Stimulated activated CD8-positive, alpha-beta memory T cell treated with anti-CD3 and anti-CD28 coated beads, Interleukin-12 subunit alpha, Interleukin-12 subunit beta, amount 100 ng/mL, for 24 hours (primary cell): ENCODE results near the gene MYL6.
A peak's percentile ranks its signal among the peaks of the same experiment; 100 is the strongest.
"Not testable (repeated sequence)": the region's sequence is repeated elsewhere in the genome, so short reads cannot be mapped to it uniquely, and the experiment has no call there.

Experiments
- DNase-seq: peaks from one replicate; pipeline ENCODE4 v3.0.0-alpha.2; 2020; ENCODE audit errors: extremely low read depth

MYL6 gene

DNA sequence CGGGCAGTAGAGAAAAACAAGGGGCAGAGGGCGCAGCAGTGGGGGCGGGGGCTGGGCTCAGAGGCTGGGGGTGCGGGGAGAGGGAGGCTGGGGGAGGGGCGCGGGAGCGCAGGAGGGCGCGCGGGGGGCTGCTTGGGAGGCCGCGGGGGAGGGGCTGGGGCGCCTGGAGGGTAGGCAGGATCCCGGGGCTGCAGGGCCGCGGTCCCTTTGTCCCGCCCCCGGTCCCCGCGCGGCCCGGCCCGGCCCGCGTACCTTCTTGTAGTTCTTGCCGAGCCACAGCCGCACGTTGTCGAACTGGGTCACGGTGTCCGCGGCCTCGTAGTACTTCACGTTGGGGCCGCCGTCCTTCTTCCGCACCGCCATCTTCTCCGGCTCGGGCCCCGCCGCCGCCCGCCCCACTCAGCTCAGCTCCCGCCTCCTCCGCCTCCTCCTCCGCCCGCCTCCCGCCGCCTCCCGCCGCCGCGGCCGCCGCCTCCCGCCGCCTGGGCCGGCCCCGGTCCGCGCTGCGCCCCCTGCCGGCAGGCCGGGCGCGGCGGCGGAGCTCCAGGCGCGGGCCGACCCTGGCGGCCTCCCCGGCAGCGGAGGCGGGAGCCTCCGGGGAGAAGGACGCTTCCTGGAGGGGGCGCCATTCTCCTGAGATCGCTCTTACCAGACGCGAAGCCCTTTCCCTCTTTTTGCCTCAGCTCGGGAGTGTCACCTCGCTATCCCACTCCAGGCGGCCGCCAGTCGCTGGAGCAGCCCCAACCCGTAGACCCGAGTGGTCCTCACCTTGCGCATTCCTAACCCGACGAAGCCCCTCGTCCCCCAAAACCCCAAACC lies 31.1 kb downstream of the MYL6 start, which contains the start of gene SMARCC2:
SMARCC2 (minus strand) TSS at position 385 of the 819 bp plus-strand sequence; CDS start at position 363, 22 bp downstream.
- peak; percentile 71 for DNase-seq

DNA sequence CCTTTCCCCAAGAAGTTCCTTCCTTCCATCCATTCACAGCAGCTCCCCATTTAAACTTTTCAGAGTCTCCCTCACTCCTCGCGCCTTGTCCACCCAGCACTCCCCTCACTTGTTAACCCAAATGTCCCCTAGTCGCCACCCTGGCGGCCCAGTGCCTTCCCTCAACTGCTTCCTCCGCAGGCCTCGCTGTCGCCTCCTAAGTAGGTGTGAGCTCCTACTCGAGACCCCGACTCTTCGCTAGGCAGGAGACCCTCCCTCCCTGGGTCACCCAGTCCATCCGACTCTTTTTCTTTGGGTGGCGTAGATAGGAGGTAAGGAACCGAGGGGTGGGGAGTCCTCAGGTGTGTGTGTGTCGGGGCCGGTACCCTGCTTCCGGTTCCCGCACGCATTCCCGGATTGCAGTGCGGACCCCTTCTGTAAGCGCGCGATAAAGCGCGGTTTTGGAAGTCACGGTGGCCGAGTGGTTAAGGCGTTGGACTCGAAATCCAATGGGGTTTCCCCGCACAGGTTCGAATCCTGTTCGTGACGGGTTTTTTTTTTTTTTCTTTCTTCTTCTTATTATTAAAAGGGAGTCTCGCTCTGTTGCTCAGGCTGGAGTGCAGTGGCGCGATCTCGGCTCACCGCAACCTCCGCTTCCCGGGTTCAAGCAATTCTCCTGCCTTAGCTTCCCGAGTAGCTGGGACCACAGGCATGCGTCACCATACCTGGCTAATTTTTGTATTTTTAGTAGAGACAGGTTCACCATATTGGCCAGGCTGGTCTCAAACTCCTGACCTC lies 31.9 kb downstream of the MYL6 start:
- DNase-seq = peak; percentile 55

DNA sequence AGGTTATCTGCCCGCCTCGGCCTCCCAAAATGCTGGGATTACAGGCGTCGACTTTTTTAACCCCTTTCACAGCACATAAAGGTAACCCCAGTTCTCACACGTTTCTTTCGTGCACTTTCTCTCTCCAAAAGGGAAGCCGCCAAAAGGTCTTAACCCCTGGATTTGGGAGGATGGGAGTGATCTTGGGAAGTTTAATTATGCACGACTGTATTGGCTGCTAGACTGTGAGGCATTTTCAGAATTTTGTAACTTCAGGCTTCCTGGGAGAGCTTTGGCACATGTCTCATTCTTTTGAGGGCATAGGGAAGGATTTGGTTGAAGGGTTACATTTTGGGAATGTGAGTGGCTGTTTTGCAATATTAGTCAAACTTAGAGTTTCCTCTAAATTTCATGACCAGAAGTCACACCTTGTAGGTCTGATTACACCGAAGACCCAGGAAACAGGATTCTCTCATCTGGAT lies 32.6 kb downstream of the MYL6 start:
- DNase-seq = no peak

DNA sequence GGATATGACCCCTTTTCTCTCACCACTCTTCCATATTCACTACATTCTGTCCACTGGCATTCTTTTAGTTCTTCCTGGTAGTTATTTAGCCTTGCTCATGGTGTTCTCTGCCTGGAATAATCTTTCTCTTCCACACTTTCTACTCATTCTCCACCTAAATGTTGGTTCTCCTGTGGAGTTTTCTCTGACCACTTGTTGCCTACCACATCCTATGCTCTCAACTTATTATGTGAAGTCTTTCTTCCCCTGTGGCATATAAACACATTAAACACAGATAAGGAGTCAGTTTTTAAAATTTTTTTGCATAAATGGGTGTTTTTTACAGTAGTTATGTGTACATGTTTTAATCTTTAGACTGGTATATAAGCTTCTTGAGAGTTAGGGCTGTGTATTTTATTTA lies 34.4 kb downstream of the MYL6 start:
- DNase-seq = no peak

DNA sequence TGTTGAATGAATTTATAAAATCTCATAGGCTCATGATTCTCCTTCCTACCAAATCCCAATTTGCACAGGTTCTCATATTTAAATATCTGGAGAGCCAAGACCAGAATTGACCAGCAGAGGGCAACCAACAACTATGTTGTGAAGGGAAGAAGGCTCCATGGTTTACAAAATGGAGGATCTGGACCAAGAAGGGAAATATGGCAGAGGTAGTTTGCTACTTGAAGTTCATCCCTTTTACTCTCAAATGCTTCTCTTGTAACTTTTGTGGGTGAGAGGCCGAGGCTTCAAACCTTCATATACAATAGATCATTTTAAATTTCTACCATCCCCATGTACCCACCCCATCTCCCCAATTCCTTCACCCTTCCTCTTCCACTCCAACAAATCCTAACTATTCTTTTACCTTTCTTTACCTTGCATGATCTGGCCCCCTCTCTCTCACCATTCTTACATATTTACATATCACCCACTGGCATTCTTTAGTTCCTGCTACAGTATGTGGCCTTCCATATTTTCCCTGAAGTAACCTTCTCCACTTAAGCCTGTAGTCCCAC lies 34.9 kb downstream of the MYL6 start:
- no peak for DNase-seq

DNA sequence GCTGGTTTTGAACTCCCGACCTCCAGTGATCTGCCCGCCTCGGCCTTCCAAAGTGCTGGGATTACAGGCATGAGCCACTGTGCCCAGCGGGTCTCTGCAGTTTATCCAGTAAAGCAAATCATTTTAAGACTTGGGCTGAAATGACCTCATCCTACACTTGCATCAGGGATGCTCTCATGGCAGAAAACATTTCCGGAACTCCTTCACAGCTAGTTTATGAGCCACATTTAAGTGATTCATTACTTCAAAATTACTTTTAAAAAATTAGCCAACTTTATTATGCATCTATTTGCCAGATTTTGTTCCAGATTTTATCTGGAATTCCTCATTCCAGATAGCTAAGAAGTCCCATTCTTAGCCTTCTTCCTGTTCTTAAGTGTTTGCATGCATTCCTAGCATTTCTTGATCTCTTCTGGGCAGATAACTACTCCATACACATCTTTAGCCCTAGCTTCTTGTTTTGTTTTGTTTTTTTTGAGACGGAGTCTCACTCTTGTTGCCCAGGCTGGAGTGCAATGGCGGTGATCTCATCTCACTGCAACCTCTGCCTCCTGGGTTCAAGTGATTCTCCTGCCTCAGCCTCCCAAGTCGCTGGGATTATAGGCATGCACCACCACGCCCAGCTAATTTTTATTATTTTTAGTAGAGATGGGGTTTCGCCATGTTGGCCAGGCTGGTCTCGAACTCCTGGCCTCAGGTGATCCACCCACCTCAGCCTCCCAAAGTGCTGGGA lies 38.8 kb downstream of the MYL6 start:
- not testable (repeated sequence) for DNase-seq

DNA sequence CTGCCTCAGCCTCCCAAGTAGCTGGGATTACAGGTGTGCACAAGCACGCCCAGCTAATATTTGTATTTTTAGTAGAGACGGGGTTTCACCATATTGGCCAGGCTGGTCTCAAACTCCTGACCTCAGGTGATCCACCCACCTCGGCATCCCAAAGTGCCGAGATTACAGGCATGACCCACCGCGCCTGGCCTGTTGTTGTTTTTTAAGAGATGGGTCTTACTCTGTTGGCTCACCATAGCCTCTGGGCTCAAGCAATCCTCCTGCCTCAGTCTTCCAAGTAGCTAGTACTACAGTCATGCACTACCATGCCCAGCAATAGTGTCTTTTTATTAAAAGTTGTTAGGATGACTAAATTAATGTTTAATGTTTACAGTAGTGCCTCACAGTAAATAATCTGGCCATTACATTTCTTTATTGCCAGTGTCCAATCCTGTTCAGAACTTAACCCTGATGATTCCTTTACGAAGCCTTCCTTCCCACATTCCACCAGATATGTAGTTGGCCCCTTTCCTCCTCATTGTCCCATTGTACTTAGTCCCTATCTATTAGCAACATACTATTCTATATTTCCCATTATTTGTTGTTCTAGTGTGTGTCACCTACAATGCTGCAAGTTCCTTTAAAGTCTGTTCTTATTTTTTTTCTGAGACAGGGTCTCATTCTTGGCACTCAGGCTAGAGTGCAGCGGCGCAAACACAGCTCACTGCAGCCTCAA lies 39.9 kb downstream of the MYL6 start:
- DNase-seq = no peak

DNA sequence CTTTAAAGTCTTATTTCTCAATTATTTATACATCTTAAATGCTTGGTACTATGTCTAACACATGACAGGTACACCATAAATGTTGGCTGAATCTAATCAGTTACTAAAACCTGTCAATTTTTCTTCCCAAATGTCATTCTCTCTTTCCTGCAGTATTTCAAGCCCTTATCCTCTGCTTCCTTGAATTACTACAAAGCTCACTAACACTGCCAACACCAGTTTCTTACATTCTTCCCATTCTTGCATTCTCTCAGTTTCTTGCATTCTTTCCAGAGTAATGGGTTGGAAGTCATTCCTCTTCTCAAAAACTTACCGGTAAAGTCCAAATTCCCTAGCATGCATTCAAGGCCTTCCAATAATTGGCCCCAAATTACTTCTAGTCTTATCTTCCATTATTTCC lies 40.7 kb downstream of the MYL6 start:
- DNase-seq = no peak

DNA sequence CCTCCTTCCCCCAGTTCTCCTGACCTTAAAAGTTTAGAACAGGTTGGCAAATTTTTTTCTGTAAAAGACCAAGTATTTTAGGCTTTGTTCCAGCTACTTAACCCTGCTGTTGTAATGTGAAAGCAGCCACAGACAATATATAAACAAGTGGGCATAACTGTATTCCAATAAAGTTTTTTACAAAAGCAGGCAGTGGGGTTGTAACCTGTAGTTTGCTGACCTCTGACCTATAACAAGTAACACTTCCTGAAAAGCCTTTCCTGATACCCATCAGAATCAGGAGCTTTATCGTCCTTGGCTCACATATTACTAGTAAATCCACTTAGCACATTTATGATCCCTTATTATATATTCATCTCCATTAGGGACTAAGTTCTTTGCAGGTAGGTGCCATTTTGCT lies 44.2 kb downstream of the MYL6 start:
- no peak for DNase-seq

DNA sequence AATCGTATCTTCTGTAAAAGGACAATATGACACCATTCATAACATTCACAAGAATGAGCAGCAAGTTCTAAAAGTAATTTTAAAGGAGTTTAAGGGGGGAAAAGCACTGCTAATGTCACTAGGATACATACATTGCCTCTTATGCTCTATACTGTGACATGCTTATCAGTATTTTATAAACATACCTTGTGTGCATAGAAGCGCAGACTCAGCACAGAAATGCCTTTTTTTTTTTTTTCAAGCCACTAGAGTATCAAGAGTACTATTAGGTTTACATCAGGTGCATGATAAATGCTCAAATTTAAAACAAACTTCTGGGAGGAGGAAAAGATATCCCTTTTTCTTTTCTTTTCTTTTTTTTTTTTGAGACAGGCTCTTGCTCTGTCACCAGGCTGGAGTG lies 44.7 kb downstream of the MYL6 start:
- no peak for DNase-seq

DNA sequence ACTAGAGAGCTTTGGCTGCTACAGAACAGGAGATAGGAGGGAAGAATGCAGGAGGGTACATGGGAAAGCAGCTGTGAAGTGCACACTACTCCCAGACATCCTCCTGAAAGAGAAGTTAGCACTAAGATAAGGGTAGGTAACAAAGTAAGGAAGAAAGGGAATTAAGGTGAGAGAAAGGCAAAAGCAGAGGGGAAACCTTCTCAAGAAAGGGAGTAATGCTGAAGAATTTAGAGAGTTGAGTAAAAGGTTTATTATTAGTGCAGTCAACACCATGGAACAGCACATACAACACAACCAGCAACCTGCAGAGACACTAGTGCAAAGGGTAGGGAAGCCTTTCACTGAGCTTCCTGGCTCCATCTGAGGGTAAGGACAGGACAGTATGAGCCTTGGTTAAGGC lies 46.1 kb downstream of the MYL6 start:
- no peak for DNase-seq

DNA sequence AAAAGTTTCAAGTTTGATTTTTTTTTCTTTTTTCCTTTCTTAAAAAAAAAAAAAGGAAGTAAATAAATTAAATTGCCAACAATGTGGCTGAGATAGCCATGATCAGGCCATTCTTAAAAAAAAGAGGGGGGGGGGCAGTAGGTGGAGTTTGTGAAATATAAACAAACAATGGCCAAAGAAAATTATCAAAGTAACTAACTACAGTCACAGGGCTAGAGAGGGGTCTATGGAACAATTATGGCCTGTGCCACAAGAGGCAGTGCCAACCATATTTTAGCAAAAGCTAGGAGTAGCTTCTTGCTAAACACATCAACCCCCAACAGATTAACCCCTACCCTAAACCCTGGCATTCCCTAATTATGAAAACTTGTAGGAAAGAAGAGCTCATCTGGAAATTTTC lies 47.3 kb downstream of the MYL6 start:
- DNase-seq = no peak

DNA sequence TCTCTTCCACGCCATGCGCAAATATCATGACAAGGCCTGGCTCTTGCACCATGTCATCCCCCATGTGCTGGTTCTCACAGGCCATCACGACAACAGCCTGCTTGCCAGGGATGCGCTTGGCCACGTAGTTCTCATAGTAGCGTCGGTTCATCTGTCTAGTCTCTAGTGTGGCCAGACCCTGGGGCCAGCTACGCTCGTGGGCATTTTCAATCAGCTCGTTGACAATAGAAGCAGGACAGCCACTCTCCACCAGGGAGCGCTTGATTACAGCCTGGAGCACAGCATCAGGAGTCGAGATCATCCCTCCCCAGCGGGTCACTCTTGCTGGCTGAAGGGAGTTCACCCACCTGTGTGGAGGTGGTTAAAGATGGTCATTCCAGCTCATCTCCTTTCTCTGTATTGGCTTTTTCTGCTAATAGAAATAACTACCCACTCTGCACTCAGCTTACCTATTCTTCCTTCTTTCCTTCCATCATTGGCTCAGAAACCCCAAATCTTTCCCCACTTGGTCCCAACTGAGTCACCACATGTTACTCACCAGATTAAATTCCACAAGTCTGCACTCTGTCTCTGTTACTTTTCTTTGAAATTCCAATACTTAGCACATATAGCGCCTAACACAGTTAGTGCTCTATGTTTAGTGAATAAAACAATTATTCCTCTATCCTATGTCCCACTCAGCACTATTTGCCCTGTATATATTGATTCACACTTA lies 48.5 kb downstream of the MYL6 start:
- DNase-seq = no peak

DNA sequence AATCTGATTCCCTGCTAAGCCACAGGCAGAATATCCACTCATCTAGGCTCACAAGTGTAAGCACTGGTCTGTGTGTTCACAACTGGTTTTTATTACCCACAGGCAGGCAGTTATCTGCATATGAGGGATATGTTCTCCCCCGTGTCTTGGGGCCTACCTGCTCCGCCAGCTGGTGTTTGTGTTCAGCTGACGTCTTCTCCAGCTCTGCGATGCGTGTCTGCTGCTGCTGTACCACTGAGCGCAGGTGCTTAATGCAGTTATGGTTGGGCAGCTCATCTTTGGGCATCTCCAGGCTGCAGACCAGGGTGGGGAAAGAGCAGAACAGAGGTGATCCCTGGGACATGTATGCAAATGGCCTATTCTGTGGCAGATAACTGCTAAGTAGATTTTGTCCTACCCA lies 49.8 kb downstream of the MYL6 start:
- DNase-seq = no peak
